ENCODE measurements around the gene CDKN1C. TPM values are rescaled to one million over a fixed set of nuclear protein-coding genes. Genes with fewer than 3 reads are reported as not detected.

Gene CDKN1C
- polyA plus RNA-seq, 1 donor from 2014 or later = 36.7 TPM

- no peak within 1 kb of the TSS for H3K27ac ChIP-seq (ENCODE audit: low read length)
- H3K79me2 ChIP-seq (replicated peaks; ENCODE audit: insufficient read depth, low read length) = no peaks in the 10 kb centered on the region
- peak within 1 kb of the TSS; percentile 69 for H3K4me3 ChIP-seq (ENCODE audit: low read length)
- H3K27me3 ChIP-seq (ENCODE audit: insufficient read depth, low read depth, low read length) = peaks cover 54% of the 10 kb centered on the region
- H3K9ac ChIP-seq (ENCODE audit: low read length) = peak within 1 kb of the TSS; percentile 44
- peak within 1 kb of the TSS; percentile 40 for H2AFZ ChIP-seq (ENCODE audit: low read depth, low read length)
- no peaks in the 10 kb centered on the region for H4K20me1 ChIP-seq (ENCODE audit: insufficient read depth)
- H3K9me2 ChIP-seq (ENCODE audit: insufficient read depth, low read length) = no peaks in the 10 kb centered on the region
- no peak within 1 kb of the TSS for H3K4me2 ChIP-seq (ENCODE audit: low read length)
- TF ChIP-seq MXI1 (conservative IDR thresholded peaks at IDR 0.05; ENCODE audit: poor library complexity, severe bottlenecking) (peak; percentile 34), POLR2AphosphoS5 (IDR thresholded peaks at IDR 0.05) (no peak), TAF1 (IDR thresholded peaks at IDR 0.05; ENCODE audit: low read depth) (no peak), CTCF (IDR thresholded peaks at IDR 0.05; ENCODE audit: poor library complexity, severe bottlenecking) (peak; percentile 42)
- no peaks in the 10 kb centered on the region for H3K9me3 ChIP-seq (ENCODE audit: low read length)
- H3F3A ChIP-seq (ENCODE audit: insufficient read depth, low read length, poor library complexity, severe bottlenecking) = no peaks in the 10 kb centered on the region
- H3K36me3 ChIP-seq (ENCODE audit: insufficient read depth, low read length) = no peaks in the 10 kb centered on the region
Observed at GRCh38 chr11:2928605-2929530, 43.3 kb upstream of the CDKN1C start, which contains the start of gene PHLDA2. Gene PHLDA2, minus strand, starts transcription at chr11:2929420. Its CDS starts 56 bp downstream, at chr11:2929364.

GRCh38 chr11:2927851-2928604, 42.5 kb upstream of the CDKN1C start:
- H3K4me2 ChIP-seq (ENCODE audit: low read length) = no peak overlapping the region
- H3K27me3 ChIP-seq (ENCODE audit: insufficient read depth, low read depth, low read length) = peaks cover 54% of the 10 kb centered on the region
- H3K79me2 ChIP-seq (replicated peaks; ENCODE audit: insufficient read depth, low read length) = no peaks in the 10 kb centered on the region
- H3K9ac ChIP-seq (ENCODE audit: low read length) = no peak overlapping the region
- no peaks in the 10 kb centered on the region for H3K9me2 ChIP-seq (ENCODE audit: insufficient read depth, low read length)
- no peak overlapping the region for H3K27ac ChIP-seq (ENCODE audit: low read length)
- H3F3A ChIP-seq (ENCODE audit: insufficient read depth, low read length, poor library complexity, severe bottlenecking) = no peaks in the 10 kb centered on the region
- H3K4me3 ChIP-seq (ENCODE audit: low read length) = peak overlapping the region; percentile 69
- H4K20me1 ChIP-seq (ENCODE audit: insufficient read depth) = no peaks in the 10 kb centered on the region
- H2AFZ ChIP-seq (ENCODE audit: low read depth, low read length) = no peak overlapping the region
- no peaks in the 10 kb centered on the region for H3K9me3 ChIP-seq (ENCODE audit: low read length)
- TF ChIP-seq REST (IDR thresholded peaks at IDR 0.05; ENCODE audit: borderline replicate concordance) = no peak
- TF ChIP-seq CTCF (IDR thresholded peaks at IDR 0.05; ENCODE audit: poor library complexity, severe bottlenecking) = no peak
- TF ChIP-seq SMC3 (conservative IDR thresholded peaks at IDR 0.05; ENCODE audit: poor library complexity) = no peak
- no peak for TF ChIP-seq RAD21 (conservative IDR thresholded peaks at IDR 0.05)
- TF ChIP-seq EZH2 (IDR thresholded peaks at IDR 0.05; ENCODE audit: borderline replicate concordance, insufficient read depth, low read length, poor library complexity, severe bottlenecking) = no peak
- TF ChIP-seq EP300 (conservative IDR thresholded peaks at IDR 0.05; ENCODE audit: poor library complexity, severe bottlenecking) = no peak
- TF ChIP-seq POLR2AphosphoS5 (IDR thresholded peaks at IDR 0.05) = no peak
- TF ChIP-seq TAF1 (IDR thresholded peaks at IDR 0.05; ENCODE audit: low read depth) = no peak
- no peak for TF ChIP-seq MXI1 (conservative IDR thresholded peaks at IDR 0.05; ENCODE audit: poor library complexity, severe bottlenecking)
- no peaks in the 10 kb centered on the region for H3K36me3 ChIP-seq (ENCODE audit: insufficient read depth, low read length)

All from neural cell (in vitro differentiated cells).